ENCODE data around the gene CTNND2. TPM values are rescaled to one million over a fixed set of nuclear protein-coding genes. Genes with fewer than 3 reads are reported as not detected.

Gene CTNND2
- total RNA-seq, 1 donor from 2014 or later, result 8.0 TPM

DNA sequence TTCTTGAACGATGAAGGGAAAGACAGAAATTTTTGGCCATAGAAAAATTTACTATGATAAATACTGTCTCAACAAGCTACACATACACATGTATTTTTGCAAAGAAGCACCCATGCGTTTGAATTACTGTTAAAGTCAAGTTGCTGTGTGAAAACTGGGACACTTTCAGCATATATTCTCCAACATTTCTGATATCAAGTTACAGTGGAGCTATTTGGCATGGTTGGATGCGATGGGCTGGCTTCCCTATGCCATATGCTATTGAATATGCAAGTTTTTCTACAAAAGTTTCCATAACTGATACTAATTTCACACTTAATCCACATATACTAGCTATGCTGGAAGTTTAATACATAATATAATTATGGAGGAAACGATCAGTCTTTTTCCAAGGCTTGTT, 381.4 kb downstream of the CTNND2 start:
- no peak for DNase-seq (ENCODE audit: low spot score)

DNA sequence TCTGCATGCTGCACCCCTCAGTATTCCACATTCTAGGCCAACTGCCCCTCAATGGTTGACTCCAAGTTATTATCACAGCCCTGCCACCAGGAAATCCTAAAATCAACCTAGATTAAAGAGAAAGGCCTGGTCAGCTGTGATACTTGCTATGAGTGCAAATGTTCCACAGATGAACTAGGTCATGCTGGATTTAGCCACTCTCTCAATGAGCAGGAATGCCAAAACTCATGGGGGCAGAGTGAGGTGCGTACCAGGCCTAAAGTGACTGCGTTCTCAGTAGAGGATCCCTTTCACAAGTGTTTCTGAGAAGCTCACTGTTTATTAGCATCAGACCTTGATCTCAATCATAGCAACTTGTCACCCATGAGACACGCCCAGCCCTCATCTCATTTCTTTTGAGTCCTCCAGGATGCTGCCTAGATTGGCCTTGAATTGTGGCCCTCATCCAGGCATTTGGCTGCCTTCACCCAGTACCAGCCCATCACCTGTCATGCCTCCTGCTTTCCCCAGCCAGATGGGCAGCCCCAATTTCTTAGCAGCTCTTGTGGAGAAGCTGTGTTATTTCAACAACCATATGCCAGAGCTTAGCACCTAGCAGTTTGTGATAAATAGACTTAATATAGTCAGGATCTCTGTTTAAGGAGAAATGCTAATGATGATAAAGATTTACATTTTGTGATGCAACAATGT, 383.9 kb downstream of the CTNND2 start:
- DNase-seq (ENCODE audit: low spot score), result no peak

DNA sequence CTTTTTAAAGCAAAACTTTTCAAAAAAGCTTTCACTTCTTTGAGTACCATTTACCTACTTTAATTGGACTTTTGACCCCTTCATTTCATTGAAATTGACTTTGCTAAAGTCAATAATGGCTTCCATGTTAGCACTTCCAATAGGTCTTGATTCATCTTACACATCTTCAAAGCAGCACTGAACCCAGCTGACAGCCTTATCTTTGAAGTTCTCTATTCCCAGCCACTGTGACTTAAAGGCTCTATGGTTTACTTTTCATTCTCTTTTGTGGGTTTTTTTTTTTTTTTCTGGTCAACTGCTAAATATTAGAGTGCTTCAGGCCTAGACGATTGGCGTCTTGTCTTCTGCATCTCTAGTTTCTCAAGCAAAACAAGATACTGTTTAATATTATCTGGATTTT, 385.0 kb downstream of the CTNND2 start:
- no peak for DNase-seq (ENCODE audit: low spot score)

DNA sequence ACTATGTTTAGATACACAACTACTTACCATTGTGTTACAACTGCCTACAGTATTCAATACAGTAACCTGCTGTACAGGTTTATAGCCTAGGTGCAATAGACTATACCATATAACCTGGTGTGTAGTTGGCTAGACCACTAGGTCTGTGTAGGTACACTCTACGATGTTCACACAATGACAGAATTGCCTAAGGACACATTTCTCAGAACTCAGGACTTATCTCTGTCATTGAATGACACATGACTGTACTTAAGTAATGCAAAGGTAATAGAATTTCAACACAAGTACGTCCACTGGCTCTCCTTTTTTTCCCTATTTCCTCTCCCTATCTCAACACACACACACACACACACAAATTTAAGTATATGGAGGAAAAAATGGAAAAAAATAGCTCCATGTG, 385.6 kb downstream of the CTNND2 start:
- DNase-seq (ENCODE audit: low spot score), result no peak

DNA sequence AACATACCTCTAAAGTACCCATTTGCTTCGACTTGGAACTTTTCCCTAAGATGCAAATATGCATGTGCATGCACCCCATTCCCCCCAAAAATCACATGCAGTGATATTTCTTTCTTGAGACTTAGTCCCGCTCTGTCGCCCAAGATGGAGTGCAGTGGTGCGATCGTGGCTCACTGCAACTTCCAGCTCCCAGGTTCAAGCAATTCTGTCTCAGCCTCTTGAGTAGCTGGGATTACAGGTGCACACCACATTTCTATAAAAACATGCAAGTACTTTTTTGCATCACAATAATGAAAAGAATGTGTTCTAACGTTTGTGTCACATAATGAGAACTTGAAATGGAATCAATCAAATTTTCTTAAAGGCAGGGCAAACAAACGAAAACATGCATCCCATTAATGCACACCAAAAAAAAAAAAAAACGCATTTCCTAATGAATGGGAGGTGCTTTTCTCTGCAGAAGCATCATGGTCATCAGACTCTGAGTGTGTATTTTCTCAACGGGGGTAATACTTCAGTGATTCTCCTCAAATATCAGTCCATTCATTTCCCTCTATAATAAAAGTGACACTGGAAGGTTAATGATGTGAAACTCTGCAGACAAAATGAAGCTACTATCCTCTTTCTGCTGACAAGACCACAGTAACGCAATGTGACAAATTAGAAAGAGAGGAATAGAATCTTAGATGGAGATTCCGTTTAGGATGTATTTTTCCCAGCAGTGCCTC, 389.4 kb downstream of the CTNND2 start:
- DNase-seq (ENCODE audit: low spot score), result no peak

DNA sequence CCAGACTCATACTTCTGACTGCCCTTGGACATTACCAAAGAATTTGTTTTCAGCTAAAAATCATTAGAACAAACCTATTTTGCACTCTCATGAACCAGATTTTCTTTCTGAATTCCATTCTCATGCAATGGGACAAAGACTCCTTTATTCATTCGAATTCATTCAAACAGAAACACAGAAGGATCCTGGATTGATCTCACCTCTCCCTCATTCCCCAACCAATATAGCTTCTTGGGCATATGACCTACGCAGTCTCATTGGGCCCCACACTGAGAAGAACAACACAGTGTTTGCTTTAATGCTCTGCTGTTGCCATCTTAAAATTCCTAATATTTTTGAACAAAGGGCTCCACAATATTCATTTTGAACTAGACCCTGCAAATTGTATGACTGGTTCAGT, 392.4 kb downstream of the CTNND2 start:
- DNase-seq (ENCODE audit: low spot score), result no peak

DNA sequence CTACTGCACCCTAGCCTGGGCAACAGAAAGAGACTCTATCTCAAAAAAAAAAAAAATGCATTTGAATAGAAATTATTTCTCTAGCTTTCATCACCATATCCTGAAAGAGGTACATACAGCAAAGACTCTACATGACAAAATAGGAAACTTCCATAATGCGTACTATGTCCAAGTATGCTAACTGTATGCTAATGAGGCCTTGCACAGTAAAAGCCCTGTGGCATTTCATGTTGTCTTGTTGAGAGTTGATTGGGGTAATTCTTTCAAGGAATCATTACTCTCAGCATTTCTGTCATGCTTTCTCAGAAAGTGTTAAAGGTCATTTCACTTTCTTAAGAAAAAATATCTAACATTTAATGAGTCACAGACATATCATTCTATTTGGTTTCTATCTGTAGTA, 393.4 kb downstream of the CTNND2 start:
- no peak for DNase-seq (ENCODE audit: low spot score)

DNA sequence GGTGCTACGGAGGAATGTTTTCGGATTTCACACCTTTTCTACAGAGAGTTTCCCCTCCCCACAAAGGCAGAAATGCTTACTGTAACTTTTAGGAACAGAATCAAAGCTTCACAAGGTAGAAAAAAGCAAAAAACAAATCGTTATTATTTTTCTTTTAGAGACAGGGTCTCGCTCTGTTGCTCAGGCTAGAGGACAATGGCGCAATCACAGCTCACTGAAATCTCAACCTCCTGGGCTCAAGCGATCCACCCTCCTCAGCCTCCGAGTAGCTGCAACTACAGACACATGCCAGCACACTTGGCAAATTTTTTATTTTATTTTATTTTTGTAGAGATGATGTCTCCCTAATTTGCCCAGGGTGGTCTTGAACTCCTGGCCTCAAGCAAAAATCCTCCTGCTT, 394.5 kb downstream of the CTNND2 start:
- no peak for DNase-seq (ENCODE audit: low spot score)

DNA sequence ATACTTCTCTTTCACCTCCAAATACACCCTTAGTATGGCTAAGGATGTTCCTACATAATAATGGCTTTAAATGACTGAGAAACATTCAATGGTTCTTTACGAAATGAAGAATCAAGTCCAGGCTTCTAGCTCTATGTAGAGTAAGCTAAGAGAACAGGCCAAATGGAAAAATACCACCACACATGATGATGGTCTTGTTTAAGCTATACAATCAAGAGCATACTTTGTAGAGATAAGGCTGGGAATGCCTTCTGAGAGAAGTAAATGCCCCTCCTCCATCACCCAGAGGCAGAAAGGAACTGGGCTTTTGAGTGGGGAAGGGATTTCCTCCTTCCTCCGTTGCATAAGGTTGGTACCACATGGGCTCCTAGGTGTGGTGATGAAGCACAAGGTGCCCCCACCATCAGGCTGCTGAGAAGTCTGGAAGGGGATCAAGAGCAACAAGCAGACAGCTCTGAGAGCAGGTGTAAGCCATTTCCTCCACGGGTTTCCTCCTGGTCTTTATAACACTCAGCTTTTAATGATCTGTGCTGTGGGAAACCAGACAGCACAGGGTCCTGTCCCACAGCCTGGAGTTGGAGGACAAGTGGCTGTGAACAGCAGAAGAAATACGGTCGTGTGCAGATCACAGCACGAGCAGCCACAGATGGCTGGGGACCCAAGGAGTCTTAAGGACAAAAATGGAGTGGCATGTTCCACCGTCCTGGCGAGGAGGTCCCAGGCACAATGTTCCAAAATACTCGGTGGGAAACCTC, 396.9 kb downstream of the CTNND2 start:
- DNase-seq (ENCODE audit: low spot score), result no peak

DNA sequence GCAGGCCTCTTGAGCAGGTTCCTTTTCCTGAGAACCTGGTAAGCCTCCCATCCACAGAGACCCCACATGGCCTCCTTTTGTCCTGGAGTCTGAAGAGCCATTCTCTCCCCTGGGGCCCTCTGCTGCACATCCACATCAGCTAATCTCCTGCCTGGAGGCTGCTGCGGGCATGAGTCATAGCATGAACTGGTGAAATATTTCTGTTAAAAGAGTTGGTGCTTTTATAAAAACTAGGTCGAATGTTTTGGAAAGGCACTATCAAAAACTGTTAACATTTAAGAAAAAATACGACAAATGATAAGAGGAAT, 399.4 kb downstream of the CTNND2 start:
- no peak for DNase-seq (ENCODE audit: low spot score)

DNA sequence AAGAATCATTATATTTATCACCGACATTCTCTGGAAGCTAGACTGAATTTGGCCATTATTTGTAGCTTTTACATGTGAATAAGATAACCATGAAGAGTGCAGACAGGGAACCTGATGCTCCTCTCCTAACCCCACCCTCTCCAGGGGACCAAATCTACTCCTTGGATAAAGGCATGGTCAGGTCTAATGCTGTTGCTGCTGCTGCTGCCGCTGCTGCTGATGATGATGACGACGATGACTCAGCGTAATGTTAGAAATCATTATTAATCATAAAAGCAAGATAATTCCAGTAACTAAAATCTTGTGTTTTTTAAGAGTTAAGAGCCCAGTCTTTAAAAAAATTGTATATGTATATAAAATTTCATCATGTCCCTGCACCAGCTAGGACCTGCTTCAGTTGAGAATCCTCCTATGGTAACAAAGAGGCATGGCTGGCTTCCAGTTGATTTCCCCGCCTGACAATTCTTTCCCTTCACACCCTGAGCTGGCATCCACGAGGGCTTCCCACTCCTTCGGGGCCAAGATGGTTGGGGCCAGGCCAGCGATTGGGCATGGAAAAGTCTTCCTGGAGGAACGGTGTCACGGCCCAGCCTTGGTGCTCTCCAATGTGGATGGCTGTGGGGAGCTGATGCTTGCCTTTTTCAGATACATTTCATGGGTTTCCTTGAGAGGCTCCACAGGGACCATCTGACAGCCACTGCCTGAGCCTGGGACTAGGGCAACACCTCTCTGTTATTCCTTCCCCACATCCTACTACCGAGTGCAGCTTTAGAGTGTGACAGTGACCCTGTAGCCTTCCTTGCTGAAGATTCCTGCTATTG, 400.0 kb downstream of the CTNND2 start:
- DNase-seq (ENCODE audit: low spot score), result no peak

DNA sequence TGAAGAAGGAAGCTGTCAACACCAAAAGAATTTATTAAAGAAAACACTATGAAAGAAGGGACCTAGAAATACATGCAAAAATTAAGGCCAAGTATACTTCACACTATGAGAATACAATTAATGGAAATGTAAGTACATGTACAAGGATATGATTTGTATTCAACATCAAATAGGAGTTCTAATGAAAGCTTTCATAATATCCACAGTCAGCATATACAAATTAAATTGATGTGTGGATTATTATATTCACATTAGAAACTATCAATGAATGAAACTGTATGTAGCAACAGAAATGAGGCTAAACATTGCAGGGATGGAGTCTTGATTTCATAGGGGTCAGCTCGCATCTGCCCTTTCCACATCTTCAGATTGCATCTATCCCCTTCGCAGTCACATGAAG, 401.5 kb downstream of the CTNND2 start:
- DNase-seq (ENCODE audit: low spot score), result no peak

DNA sequence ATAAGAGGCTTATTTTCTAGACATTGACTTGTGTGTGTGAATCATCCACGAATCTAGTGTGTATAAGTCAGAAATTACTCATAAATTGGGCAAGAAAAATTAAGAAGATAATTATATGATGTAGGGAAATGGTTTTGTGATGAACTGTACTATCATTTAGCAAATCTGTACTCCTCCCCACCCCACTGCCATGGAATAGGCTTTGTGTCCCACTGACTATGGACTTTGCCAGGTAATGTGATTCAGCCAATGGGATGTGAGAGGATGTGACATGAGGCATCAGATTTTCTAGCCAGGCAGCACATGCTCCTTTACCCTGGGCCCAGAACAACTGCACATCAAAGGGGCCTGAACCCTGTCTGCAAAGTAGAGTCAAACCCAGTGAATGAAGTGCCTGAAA, 406.6 kb downstream of the CTNND2 start:
- no peak for DNase-seq (ENCODE audit: low spot score)

DNA sequence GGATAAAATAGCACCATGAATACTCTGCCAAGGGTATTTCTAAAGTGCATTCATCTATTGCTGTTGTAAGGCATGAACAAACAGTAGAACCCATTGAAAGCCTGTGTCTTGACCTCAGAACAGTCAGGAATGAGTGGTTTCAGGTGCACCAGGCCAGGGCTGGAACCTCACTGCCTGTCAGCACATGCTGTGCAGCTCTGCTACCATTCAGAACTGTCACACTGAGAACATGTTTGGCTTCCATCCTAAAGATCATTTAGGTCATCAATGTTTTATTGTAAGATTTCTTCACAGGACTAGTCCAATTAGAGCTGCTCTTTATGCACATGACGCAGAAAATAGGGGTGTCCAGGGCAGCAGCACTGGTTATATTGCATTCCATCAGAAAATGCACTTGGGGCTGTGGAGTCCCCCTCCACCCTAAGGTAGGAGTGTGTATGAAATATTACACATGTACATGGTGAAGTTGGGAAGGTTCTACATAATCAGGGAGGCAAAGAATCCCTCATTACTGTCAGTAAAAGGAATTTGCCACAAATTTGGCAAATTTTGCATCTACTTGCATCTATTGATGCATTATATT, 408.0 kb downstream of the CTNND2 start:
- no peak for DNase-seq (ENCODE audit: low spot score)

DNA sequence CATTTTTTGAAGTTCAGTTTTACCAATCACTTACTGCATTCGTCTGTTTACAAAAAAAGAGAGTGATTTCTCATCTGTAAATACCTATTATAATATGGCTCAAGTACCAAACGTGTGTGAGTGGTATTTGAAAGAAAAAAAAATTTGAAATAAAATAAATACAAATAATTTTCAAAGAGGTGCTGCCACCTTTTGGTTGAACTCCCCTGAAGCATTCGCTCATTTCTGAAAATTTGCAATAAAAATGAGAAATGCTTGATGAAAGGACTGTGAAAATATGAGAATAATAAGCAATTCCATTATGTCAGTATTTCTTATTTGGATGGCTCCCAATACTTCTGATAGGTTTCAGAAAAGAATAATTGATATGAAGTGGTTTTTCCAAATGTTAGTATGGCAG, 409.9 kb downstream of the CTNND2 start:
- DNase-seq (ENCODE audit: low spot score), result no peak

DNA sequence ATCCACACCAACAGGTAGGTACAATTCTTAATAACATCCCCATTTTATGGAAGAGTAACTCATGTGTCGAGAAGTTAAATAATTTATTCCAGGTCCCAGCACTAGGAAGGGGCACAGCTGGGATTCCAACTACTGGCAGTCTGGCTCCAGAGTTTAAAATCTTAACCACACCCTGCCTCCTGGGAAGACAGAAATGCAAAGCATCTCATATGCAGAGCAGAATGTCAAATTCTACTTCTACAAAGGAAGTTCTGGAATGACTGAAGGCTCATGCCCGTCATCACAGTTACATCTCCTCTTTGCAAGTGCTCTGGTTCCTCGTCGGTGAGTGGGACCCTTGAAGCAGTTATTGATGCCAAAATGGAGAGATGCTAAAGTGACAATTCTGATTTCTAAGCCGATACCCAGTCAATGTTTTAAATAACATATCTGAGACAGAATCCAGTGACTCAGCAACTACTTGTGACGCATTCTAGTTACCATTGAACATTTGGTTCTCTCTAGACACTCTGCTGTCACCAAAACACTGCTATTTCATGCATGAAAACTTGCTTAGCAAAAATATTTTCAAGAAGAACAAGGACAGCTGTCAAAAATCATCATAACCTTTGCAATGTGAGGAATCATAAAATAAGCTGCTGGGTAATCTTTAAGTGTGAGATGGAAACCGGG, 412.7 kb downstream of the CTNND2 start:
- DNase-seq (ENCODE audit: low spot score), result no peak

DNA sequence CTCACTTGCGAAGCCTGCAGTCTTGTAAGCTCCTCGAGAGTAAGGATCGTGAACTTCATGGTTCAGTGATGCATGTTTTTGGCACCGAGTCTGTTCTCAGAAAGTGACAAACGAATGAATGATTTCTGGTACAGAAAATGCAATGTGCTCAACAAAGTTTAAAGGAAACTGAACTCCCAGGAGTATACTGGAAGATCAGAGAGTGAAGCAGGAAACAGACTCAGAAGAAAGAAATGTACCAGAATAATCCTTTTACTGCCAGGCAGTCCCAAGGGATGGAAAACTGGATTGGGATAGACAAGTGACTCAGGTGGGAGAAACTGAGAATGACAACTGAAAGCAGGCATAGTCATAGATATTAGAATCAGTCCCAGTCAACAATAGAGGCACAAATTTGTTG, 420.6 kb downstream of the CTNND2 start:
- DNase-seq (ENCODE audit: low spot score), result no peak

DNA sequence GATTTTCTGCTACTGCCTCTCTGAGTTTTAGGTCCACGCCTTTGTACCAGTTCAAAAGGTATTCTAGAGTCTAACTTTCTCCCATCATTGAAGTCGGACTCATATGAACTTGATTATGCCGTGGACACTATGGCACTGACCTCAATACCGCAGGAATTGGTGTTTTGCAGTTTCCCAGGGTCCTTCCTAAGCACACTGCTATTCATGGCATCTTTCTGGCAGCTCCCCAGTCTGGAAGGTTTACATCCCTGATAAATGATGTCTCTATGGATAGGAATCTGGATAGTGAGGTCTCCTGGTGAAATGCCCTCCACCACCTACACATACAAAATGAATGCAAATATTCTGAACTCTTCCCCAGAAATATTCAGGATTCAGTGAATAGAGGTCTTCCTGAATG, 422.2 kb downstream of the CTNND2 start:
- no peak for DNase-seq (ENCODE audit: low spot score)

DNA sequence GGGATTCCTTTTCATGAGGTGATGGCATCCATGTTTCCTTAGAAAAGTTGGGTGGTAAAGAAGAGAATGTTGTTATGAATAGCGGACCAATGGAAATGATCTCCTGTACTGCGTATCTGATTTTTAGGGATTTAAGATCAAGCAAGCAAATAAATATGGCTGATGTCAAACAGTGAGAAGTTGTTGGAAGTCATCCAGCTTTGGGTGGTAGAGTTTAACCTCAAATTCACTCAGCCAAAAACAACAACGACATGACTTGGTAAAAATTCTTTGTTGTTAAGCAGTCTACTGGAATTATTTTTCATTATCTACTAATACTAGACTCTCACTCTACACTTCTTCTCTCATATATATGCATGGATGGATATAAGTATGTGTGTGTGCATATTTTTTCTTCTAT, 426.5 kb downstream of the CTNND2 start:
- no peak for DNase-seq (ENCODE audit: low spot score)

DNA sequence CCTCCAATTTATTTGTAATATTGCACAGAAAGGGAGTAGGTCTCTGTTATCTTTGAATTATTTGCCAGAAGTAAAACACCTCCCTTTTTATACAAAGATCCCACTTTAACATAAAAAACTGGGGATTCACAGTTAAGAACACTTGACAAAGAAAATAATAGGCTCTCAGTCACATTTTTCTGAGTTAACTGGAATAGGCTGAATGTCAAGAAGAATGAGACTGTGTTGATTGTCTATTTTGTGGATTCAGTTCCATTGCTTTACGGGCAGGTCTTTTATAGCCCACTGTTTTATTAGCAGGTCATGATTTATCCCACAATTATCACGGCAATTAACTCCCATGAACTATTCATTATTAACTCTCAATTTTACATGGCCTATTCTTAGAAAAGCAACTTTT, 427.4 kb downstream of the CTNND2 start:
- no peak for DNase-seq (ENCODE audit: low spot score)

DNA sequence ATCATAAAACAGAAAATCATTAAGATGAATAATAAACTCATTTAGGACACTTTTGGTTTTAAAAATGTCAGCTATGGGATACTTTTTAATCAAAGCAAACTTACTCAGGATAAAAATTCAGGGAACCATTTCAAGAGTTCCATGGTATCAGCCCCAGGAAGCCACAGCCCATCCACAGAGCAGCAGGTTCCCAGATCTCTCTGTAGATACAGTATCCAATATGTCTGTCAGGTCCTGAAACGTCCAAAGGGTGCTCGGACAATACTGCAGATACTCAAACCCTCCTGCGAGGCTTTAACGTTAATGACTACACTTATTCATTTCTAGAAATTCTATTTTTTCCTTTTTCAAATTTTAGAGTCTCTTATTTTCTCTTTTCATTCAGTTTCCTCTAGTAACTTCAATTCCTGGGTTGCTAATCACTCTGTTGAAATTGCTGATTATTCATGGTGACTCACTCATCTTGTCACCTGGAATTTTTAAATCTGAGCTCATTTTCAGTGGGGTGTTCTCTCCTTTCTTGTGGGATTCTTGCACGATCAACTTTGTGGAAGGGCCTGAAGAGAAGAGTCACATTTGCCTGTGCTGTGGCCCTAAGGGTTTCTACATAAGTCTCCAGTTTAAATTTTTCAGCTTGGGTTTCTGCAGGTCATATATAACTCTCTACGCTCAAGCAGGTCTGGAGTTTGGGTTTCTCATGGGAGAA, 435.8 kb downstream of the CTNND2 start:
- DNase-seq (ENCODE audit: low spot score), result no peak

All from ureter (tissue), 1 donor.